ENCODE data around the gene EZH1. TPM values are rescaled to one million over a fixed set of nuclear protein-coding genes. Genes with fewer than 3 reads are reported as not detected.
"Not testable (repeated sequence)": the region's sequence is repeated elsewhere in the genome, so short reads cannot be mapped to it uniquely, and the experiment has no call there.

EZH1 gene
- total RNA-seq, 1 experiment from 2014 or later = 17.7 TPM

DNA sequence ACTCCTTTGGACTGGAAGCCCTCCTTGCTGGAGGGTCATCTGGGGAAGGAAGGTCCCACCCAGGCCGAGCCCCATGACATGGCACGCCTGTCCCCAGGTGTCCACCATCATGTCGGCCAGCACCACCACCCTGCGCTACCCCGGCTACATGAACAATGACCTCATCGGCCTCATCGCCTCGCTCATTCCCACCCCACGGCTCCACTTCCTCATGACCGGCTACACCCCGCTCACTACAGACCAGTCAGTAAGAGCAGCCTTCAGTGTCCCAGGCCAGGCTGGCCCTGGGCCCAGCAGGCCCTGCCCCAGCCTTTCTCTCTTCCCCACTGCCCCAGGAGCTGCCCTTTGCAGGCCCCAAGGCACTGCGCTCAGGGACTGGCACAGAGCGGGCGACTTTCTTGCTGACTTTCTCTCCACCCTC lies 79.2 kb downstream of the EZH1 start:
- POLR2A ChIA-PET = no interaction called here
- DNase-seq (ENCODE audit: low read depth, low spot score) (no peak), ATAC-seq (no peak)
- peaks cover 25% of the 10 kb centered on the region for H3K4me1 ChIP-seq (ENCODE audit: control insufficient read depth, insufficient read depth, low read length)
- BruUV-seq (replicated peaks) = no TSS peak
- no peaks in the 10 kb centered on the region for H3K36me3 ChIP-seq (ENCODE audit: control insufficient read depth, insufficient read depth, low read length)
- in situ Hi-C loops (cut with HindIII; ENCODE audit: low pct_unique_long_range_greater_than_20kb, low sequenced_read_pairs) = no loop called here
- intact Hi-C loops (cut with micrococcal nuclease; ENCODE audit: unreplicated experiment) = no loop called here
- no peak for TF ChIP-seq TCF7L2 (IDR thresholded peaks at IDR 0.05; ENCODE audit: low read depth, low read length)
- TF ChIP-seq, protein P1, sequence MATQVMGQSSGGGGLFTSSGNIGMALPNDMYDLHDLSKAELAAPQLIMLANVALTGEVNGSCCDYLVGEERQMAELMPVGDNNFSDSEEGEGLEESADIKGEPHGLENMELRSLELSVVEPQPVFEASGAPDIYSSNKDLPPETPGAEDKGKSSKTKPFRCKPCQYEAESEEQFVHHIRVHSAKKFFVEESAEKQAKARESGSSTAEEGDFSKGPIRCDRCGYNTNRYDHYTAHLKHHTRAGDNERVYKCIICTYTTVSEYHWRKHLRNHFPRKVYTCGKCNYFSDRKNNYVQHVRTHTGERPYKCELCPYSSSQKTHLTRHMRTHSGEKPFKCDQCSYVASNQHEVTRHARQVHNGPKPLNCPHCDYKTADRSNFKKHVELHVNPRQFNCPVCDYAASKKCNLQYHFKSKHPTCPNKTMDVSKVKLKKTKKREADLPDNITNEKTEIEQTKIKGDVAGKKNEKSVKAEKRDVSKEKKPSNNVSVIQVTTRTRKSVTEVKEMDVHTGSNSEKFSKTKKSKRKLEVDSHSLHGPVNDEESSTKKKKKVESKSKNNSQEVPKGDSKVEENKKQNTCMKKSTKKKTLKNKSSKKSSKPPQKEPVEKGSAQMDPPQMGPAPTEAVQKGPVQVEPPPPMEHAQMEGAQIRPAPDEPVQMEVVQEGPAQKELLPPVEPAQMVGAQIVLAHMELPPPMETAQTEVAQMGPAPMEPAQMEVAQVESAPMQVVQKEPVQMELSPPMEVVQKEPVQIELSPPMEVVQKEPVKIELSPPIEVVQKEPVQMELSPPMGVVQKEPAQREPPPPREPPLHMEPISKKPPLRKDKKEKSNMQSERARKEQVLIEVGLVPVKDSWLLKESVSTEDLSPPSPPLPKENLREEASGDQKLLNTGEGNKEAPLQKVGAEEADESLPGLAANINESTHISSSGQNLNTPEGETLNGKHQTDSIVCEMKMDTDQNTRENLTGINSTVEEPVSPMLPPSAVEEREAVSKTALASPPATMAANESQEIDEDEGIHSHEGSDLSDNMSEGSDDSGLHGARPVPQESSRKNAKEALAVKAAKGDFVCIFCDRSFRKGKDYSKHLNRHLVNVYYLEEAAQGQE (IDR thresholded peaks at IDR 0.05; ENCODE audit: insufficient read depth in 1 of 2, low read depth in 2 of 2, low read length in 1 of 2) = no peak
- TF ChIP-seq SIN3A (IDR thresholded peaks at IDR 0.05; ENCODE audit: borderline replicate concordance, insufficient read depth, low read depth, low read length) = no peak
- no peak for TF ChIP-seq POLR2AphosphoS5 (IDR thresholded peaks at IDR 0.05; ENCODE audit: low read depth, low read length)
- TF ChIP-seq, protein P2, sequence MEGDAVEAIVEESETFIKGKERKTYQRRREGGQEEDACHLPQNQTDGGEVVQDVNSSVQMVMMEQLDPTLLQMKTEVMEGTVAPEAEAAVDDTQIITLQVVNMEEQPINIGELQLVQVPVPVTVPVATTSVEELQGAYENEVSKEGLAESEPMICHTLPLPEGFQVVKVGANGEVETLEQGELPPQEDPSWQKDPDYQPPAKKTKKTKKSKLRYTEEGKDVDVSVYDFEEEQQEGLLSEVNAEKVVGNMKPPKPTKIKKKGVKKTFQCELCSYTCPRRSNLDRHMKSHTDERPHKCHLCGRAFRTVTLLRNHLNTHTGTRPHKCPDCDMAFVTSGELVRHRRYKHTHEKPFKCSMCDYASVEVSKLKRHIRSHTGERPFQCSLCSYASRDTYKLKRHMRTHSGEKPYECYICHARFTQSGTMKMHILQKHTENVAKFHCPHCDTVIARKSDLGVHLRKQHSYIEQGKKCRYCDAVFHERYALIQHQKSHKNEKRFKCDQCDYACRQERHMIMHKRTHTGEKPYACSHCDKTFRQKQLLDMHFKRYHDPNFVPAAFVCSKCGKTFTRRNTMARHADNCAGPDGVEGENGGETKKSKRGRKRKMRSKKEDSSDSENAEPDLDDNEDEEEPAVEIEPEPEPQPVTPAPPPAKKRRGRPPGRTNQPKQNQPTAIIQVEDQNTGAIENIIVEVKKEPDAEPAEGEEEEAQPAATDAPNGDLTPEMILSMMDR (IDR thresholded peaks at IDR 0.05) = no peak
- no peak overlapping the region for H3K4me3 ChIP-seq (ENCODE audit: low read depth in 2 of 2, low read length in 2 of 2)
- no peak overlapping the region for H3K27ac ChIP-seq (ENCODE audit: low read length)
- no peaks in the 10 kb centered on the region for H3K9me3 ChIP-seq (ENCODE audit: control insufficient read depth, insufficient read depth, low read depth, low read length)
- CTCF ChIA-PET = interaction anchor here (0.6 kb wide), 1 partner anchor 32 kb away, joined by 3 read pairs; no protein-coding TSS in a partner anchor
- H3K27me3 ChIP-seq (ENCODE audit: control insufficient read depth, insufficient read depth, low read length) = no peaks in the 10 kb centered on the region

DNA sequence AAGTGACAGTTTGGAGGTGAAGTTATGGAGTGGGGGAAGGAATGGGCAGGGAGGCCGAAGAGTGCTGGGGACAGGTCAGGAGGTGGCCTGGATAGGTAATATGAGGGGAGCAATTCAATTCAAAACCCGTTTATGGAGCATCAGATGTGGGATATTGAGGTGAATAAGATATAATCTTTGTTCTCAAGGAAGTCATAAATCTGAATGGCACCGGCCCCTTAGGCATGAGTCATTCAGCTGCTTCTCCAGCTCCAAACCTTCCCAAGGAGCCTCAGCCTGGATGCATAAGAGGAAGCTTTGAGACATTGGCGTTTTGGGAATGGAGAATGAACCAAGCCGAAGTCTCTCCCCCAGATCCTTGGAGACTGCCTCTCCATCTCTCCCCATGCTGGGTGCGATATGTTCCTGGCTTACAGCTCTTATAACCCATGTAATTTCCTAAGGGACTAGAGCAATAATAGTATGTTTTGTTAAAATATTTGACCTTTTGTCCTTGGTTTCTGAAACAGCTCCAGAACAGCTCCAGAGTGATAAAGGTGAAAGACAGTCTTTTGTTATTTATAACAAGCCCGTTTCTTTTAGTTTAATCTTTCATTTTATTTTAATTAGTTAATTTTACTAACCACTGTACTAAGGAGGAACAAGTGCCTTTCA lies 84.0 kb downstream of the EZH1 start:
- in situ Hi-C loops (cut with HindIII; ENCODE audit: low pct_unique_long_range_greater_than_20kb, low sequenced_read_pairs) = no loop called here
- TSS peak; percentile 77 for BruUV-seq (replicated peaks)
- ChIA-PET CTCF (no interaction called here), POLR2A (no interaction called here)
- intact Hi-C loops (cut with micrococcal nuclease; ENCODE audit: unreplicated experiment) = no loop called here
- TF ChIP-seq TCF7L2 (IDR thresholded peaks at IDR 0.05; ENCODE audit: low read depth, low read length) = no peak
- no peak for TF ChIP-seq SIN3A (IDR thresholded peaks at IDR 0.05; ENCODE audit: borderline replicate concordance, insufficient read depth, low read depth, low read length)
- TF ChIP-seq, protein P1 (IDR thresholded peaks at IDR 0.05; ENCODE audit: insufficient read depth in 1 of 2, low read depth in 2 of 2, low read length in 1 of 2) = no peak
- no peak for TF ChIP-seq POLR2AphosphoS5 (IDR thresholded peaks at IDR 0.05; ENCODE audit: low read depth, low read length)
- TF ChIP-seq, protein P2 (IDR thresholded peaks at IDR 0.05) = no peak
- Histone ChIP-seq H3K9me3 (ENCODE audit: control insufficient read depth, insufficient read depth, low read depth, low read length) (no peaks in the 10 kb centered on the region), H3K4me3 (ENCODE audit: low read depth in 2 of 2, low read length in 2 of 2) (peak overlapping the region; percentile 44 to 70), H3K4me1 (ENCODE audit: control insufficient read depth, insufficient read depth, low read length) (peaks cover 9% of the 10 kb centered on the region), H3K36me3 (ENCODE audit: control insufficient read depth, insufficient read depth, low read length) (no peaks in the 10 kb centered on the region; the same call in 1 of the 2 replicates), H3K27ac (ENCODE audit: low read length) (peak overlapping the region; percentile 57; the same call in 1 of the 2 replicates), H3K27me3 (ENCODE audit: control insufficient read depth, insufficient read depth, low read length) (no peaks in the 10 kb centered on the region)
- ATAC-seq = no peak
- no peak for DNase-seq (ENCODE audit: low read depth, low spot score)

DNA sequence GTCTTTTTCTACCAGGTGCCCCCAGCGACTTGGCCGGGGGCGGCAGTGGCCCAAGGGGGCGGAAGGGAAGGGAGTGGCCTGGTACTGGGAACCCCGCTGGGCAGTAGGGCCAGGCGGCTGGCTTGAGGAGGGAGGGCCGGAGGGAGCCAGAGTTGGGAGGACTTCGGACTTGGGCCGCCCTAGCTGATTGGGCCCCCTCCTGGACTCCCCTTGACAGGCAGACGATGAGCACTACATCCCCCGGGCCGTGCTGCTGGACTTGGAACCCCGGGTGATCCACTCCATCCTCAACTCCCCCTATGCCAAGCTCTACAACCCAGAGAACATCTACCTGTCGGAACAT lies 84.9 kb downstream of the EZH1 start:
- BruUV-seq (replicated peaks); H3K9me3 ChIP-seq (ENCODE audit: control insufficient read depth, insufficient read depth, low read depth, low read length); in situ Hi-C loops (cut with HindIII; ENCODE audit: low pct_unique_long_range_greater_than_20kb, low sequenced_read_pairs); CTCF ChIA-PET; intact Hi-C loops (cut with micrococcal nuclease; ENCODE audit: unreplicated experiment); DNase-seq (ENCODE audit: low read depth, low spot score); H3K4me1 ChIP-seq (ENCODE audit: control insufficient read depth, insufficient read depth, low read length); H3K36me3 ChIP-seq (ENCODE audit: control insufficient read depth, insufficient read depth, low read length); H3K27me3 ChIP-seq (ENCODE audit: control insufficient read depth, insufficient read depth, low read length): not testable (repeated sequence)
- POLR2A ChIA-PET = interaction anchor here (0.6 kb wide), 1 partner anchor 383 kb away, joined by 3 read pairs; no protein-coding TSS in a partner anchor
- Histone ChIP-seq H3K4me3 (ENCODE audit: low read depth in 2 of 2, low read length in 2 of 2) (peak overlapping the region; percentile 70 to 76), H3K27ac (ENCODE audit: low read length) (peak overlapping the region; percentile 77; the same call in 1 of the 2 replicates)
- peak; percentile 48 for ATAC-seq
